ENCODE measurements around the gene SEC61A1.

SEC61A1 gene

GRCh38 chr3:128083396-128083795 lies 31.2 kb downstream of the SEC61A1 start:
- peaks cover 3 to 96% of the 10 kb centered on the region in 2 experiments; a peak in 2 of 3 replicates for H3K36me3 ChIP-seq (ENCODE audit: control insufficient read depth in 2 of 2, insufficient read depth in 1 of 2, low read length in 2 of 2)
- H3K4me1 ChIP-seq (ENCODE audit: control insufficient read depth, insufficient read depth, low read length), result no peaks in the 10 kb centered on the region

DNA sequence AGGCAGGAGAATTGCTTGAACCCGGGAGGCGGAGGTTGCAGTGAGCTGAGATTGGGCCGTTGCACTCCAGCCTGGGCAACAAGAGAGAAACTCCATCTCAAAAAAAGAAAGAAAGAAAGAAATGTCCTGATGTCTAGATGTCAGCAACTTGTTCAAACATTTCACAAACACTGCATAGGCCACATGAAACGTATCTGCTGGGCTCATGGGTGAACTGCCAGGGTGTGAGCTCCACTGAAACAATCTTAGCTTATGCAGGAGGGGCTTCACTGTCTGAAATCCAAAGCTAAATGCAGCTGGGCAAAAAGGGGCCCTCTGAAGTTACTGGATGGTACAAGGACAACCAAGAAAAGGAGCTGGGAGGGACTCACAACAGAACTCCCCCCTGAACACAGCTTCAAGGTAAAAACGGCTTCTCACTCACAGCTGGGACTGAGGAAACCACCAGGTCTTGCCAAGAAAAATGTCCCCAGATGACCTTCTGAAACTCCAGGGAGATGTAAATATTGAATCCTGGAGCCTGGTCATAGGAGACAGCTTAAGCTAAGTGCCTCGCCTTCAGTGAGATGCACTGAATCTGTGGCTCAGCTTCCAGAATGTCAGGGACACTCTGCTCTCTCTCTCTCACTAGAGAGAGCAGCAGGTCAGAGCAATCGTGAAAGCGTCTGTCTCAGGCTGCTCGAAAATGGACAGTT lies 31.9 kb downstream of the SEC61A1 start:
- H3K4me1 ChIP-seq (ENCODE audit: control insufficient read depth, insufficient read depth, low read length), result no peaks in the 10 kb centered on the region
- peaks cover 3 to 89% of the 10 kb centered on the region in 2 experiments; a peak in 2 of 3 replicates for H3K36me3 ChIP-seq (ENCODE audit: control insufficient read depth in 2 of 2, insufficient read depth in 1 of 2, low read length in 2 of 2)
- 0 out of 2 replicates have a peak overlapping the region, but pooled peaks have one; percentile 48 for H3K27ac ChIP-seq (ENCODE audit: extremely low read depth, low read depth, low read length)
- no peak overlapping the region for H3K4me3 ChIP-seq (ENCODE audit: low read depth, low read length)
- no peak for TF ChIP-seq ZSCAN30 (tag by site-specific recombination; IDR thresholded peaks at IDR 0.05)
- TF ChIP-seq ZBTB17 (tag by site-specific recombination; IDR thresholded peaks at IDR 0.05), result 0 out of 2 replicates have a peak, but pooled peaks have one; percentile 34
- TF ChIP-seq ZNF621 (tag by site-specific recombination; IDR thresholded peaks at IDR 0.05), result no peak
- TF ChIP-seq ZNF473 (tag by site-specific recombination; IDR thresholded peaks at IDR 0.05), result no peak
- no peak for TF ChIP-seq ZNF776 (tag by site-specific recombination; IDR thresholded peaks at IDR 0.05; ENCODE audit: borderline replicate concordance)
- TF ChIP-seq ZNF596 (tag by site-specific recombination; IDR thresholded peaks at IDR 0.05), result peak; percentile 67; the same call in 1 of the 2 replicates
- POLR2A ChIA-PET, result no interaction called here
- CTCF ChIA-PET, result interaction anchor here (0.6 kb wide), 1 partner anchor 1239 kb away, joined by 3 read pairs; no protein-coding TSS in a partner anchor
- no peaks in the 10 kb centered on the region for H3K9me3 ChIP-seq (ENCODE audit: control insufficient read depth, insufficient read depth, low read depth, low read length)

More at GRCh38 chr3:128083396-128083795, 31.2 kb downstream of the SEC61A1 start:
- POLR2A ChIA-PET, result no interaction called here
- no peaks in the 10 kb centered on the region for H3K9me3 ChIP-seq (ENCODE audit: control insufficient read depth, insufficient read depth, low read depth, low read length)
- no peak overlapping the region for H3K27ac ChIP-seq (ENCODE audit: extremely low read depth, low read depth, low read length)
- CTCF ChIA-PET, result interaction anchor here (0.6 kb wide), 1 partner anchor 1238 kb away, joined by 3 read pairs; no protein-coding TSS in a partner anchor
- no peak overlapping the region for H3K4me3 ChIP-seq (ENCODE audit: low read depth, low read length)
- TF ChIP-seq ZNF24 (tag by site-specific recombination; IDR thresholded peaks at IDR 0.05), result no peak
- no peak for TF ChIP-seq ZEB2 (tag by site-specific recombination; IDR thresholded peaks at IDR 0.05)
- no peak for TF ChIP-seq HOXA7 (CRISPR knock-in tag; IDR thresholded peaks at IDR 0.05; ENCODE audit: borderline replicate concordance)
- TF ChIP-seq PRDM1 (tag by site-specific recombination; IDR thresholded peaks at IDR 0.05), result no peak
- TF ChIP-seq, protein P1, sequence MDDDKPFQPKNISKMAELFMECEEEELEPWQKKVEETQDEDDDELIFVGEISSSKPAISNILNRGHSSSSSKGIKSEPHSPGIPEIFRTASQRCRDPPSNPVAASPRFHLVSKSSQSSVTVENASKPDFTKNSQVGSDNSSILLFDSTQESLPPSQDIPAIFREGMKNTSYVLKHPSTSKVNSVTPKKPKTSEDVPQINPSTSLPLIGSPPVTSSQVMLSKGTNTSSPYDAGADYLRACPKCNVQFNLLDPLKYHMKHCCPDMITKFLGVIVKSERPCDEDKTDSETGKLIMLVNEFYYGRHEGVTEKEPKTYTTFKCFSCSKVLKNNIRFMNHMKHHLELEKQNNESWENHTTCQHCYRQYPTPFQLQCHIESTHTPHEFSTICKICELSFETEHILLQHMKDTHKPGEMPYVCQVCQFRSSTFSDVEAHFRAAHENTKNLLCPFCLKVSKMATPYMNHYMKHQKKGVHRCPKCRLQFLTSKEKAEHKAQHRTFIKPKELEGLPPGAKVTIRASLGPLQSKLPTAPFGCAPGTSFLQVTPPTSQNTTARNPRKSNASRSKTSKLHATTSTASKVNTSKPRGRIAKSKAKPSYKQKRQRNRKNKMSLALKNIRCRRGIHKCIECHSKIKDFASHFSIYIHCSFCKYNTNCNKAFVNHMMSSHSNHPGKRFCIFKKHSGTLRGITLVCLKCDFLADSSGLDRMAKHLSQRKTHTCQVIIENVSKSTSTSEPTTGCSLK (tag by site-specific recombination; IDR thresholded peaks at IDR 0.05), result no peak
- TF ChIP-seq, protein P2, sequence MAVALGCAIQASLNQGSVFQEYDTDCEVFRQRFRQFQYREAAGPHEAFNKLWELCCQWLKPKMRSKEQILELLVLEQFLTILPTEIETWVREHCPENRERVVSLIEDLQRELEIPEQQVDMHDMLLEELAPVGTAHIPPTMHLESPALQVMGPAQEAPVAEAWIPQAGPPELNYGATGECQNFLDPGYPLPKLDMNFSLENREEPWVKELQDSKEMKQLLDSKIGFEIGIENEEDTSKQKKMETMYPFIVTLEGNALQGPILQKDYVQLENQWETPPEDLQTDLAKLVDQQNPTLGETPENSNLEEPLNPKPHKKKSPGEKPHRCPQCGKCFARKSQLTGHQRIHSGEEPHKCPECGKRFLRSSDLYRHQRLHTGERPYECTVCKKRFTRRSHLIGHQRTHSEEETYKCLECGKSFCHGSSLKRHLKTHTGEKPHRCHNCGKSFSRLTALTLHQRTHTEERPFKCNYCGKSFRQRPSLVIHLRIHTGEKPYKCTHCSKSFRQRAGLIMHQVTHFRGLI (tag by site-specific recombination; IDR thresholded peaks at IDR 0.05), result peak; percentile 99

GRCh38 chr3:128084675-128085021 lies 32.4 kb downstream of the SEC61A1 start:
- H3K36me3 ChIP-seq (ENCODE audit: control insufficient read depth in 2 of 2, insufficient read depth in 1 of 2, low read length in 2 of 2), result peaks cover 3 to 86% of the 10 kb centered on the region in 2 experiments; a peak in 2 of 3 replicates
- no peaks in the 10 kb centered on the region for H3K9me3 ChIP-seq (ENCODE audit: control insufficient read depth, insufficient read depth, low read depth, low read length)
- peak overlapping the region; percentile 48; the same call in 1 of the 2 replicates for H3K27ac ChIP-seq (ENCODE audit: extremely low read depth, low read depth, low read length)
- TF ChIP-seq ZNF777 (tag by site-specific recombination; IDR thresholded peaks at IDR 0.05; ENCODE audit: borderline replicate concordance), result no peak
- TF ChIP-seq FEZF1 (tag by site-specific recombination; IDR thresholded peaks at IDR 0.05), result peak; percentile 75
- peak; percentile 32 for TF ChIP-seq ZIC2 (tag by site-specific recombination; IDR thresholded peaks at IDR 0.05)
- H3K4me3 ChIP-seq (ENCODE audit: low read depth, low read length), result no peak overlapping the region
- H3K4me1 ChIP-seq (ENCODE audit: control insufficient read depth, insufficient read depth, low read length), result no peaks in the 10 kb centered on the region
- CTCF ChIA-PET, result no interaction called here
- POLR2A ChIA-PET, result no interaction called here
